GM23338 (cell line): ENCODE measurements around the gene RHOH.

ENCODE experiments used
- CREB1 ChIP-seq: fragments of 250-450 bp; sonication (Bioruptor Pico); IDR thresholded peaks from 2 replicates; pipeline ENCODE4 v1.5.0; 2020; ENCODE audit warnings: low read depth, mild to moderate bottlenecking, moderate library complexity
- EZH2 ChIP-seq: fragments of 200-600 bp; sonication (generic); IDR thresholded peaks from one replicate; pipeline ENCODE4 v1.8.0; 2017; ENCODE audit warnings: antibody characterized with exemption, mild to moderate bottlenecking, low read depth; ENCODE audit not compliant: unreplicated experiment
- EZH2phosphoT487 ChIP-seq: fragments of 200-600 bp; sonication (generic); IDR thresholded peaks from one replicate; pipeline ENCODE4 v1.8.1; 2018; ENCODE audit warnings: antibody characterized with exemption; ENCODE audit not compliant: unreplicated experiment
- POLR2AphosphoS5 ChIP-seq: IDR thresholded peaks from 2 replicates; pipeline ENCODE4 v1.6.1; 2016; ENCODE audit warnings: antibody characterized with exemption, low read depth
- ZNF114 ChIP-seq: fragments of 250-450 bp; sonication (Bioruptor Pico); IDR thresholded peaks from 2 replicates; pipeline ENCODE4 v1.5.0; 2020; ENCODE audit warnings: mild to moderate bottlenecking, moderate library complexity
- TF ChIP-seq, protein P1 (sequence below), 2 experiments: fragments of 200-600 bp in 1 of 2; sonication (generic) in 1 of 2; conservative IDR thresholded peaks; 2 replicates each; pipeline versions ENCODE4 v1.5.1 to v1.6.1; 2016 to 2017; ENCODE audit warnings: antibody characterized with exemption in 2 of 2, low read depth in 2 of 2, mild to moderate bottlenecking in 2 of 2, moderate library complexity in 1 of 2
- TF ChIP-seq, protein P2 (sequence below): IDR thresholded peaks from one replicate; pipeline ENCODE4 v1.6.1; 2018; ENCODE audit warnings: antibody characterized with exemption; ENCODE audit not compliant: unreplicated experiment

DNA sequence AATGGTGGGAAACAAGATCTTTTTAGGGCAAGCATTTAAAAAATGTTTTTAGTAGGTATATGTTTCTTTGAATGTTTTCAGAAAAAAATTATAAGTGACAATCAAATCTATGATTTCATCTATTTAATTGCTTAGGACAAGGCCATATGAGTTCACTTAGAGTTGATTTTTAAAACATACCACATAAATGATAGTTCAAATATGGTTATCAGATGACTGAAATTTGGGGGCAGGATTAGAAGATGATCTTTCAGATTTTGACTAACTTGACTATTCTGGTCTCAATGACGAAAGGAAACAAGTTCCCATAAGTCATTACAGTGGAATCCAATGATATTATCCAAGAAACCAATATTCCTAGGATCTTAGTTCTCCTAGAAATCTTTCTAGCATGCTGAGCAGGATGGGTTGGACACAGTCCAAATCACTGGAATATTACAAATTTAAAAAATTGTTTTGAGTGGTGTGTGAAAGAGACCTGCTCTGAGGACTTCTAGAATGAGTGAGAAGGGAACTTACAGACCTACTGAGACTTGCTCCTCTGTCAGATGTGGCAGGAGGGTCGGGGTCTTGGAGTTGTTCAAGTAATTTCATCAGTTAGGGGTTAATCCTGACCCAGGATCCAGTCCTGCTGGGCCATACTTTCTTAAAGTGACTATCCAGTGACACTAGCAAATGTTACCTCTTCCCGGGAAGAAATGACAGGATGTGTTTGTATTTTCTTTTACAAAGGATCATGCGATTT, 20.0 kb downstream of the RHOH start:
- TF ChIP-seq POLR2AphosphoS5 (no peak), EZH2 (no peak), EZH2phosphoT487 (no peak), CREB1 (no peak), ZNF114 (CRISPR knock-in tag) (no peak)
- TF ChIP-seq, protein P1, sequence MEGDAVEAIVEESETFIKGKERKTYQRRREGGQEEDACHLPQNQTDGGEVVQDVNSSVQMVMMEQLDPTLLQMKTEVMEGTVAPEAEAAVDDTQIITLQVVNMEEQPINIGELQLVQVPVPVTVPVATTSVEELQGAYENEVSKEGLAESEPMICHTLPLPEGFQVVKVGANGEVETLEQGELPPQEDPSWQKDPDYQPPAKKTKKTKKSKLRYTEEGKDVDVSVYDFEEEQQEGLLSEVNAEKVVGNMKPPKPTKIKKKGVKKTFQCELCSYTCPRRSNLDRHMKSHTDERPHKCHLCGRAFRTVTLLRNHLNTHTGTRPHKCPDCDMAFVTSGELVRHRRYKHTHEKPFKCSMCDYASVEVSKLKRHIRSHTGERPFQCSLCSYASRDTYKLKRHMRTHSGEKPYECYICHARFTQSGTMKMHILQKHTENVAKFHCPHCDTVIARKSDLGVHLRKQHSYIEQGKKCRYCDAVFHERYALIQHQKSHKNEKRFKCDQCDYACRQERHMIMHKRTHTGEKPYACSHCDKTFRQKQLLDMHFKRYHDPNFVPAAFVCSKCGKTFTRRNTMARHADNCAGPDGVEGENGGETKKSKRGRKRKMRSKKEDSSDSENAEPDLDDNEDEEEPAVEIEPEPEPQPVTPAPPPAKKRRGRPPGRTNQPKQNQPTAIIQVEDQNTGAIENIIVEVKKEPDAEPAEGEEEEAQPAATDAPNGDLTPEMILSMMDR (conservative IDR thresholded peaks at IDR 0.05; ENCODE audit: low read depth in 2 of 2): no peak
- TF ChIP-seq, protein P2, sequence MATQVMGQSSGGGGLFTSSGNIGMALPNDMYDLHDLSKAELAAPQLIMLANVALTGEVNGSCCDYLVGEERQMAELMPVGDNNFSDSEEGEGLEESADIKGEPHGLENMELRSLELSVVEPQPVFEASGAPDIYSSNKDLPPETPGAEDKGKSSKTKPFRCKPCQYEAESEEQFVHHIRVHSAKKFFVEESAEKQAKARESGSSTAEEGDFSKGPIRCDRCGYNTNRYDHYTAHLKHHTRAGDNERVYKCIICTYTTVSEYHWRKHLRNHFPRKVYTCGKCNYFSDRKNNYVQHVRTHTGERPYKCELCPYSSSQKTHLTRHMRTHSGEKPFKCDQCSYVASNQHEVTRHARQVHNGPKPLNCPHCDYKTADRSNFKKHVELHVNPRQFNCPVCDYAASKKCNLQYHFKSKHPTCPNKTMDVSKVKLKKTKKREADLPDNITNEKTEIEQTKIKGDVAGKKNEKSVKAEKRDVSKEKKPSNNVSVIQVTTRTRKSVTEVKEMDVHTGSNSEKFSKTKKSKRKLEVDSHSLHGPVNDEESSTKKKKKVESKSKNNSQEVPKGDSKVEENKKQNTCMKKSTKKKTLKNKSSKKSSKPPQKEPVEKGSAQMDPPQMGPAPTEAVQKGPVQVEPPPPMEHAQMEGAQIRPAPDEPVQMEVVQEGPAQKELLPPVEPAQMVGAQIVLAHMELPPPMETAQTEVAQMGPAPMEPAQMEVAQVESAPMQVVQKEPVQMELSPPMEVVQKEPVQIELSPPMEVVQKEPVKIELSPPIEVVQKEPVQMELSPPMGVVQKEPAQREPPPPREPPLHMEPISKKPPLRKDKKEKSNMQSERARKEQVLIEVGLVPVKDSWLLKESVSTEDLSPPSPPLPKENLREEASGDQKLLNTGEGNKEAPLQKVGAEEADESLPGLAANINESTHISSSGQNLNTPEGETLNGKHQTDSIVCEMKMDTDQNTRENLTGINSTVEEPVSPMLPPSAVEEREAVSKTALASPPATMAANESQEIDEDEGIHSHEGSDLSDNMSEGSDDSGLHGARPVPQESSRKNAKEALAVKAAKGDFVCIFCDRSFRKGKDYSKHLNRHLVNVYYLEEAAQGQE: no peak
